Gastrocnemius medialis (tissue), 4 donors: ENCODE results near the gene DNAAF5. TPM values are rescaled to one million over a fixed set of nuclear protein-coding genes. Genes with fewer than 3 reads are reported as not detected.
"Not testable (repeated sequence)": the region's sequence is repeated elsewhere in the genome, so short reads cannot be mapped to it uniquely, and the experiment has no call there.

ENCODE experiments used
- ATAC-seq, 2 donors: fragments of 150-250 bp; one replicate each; pipeline ENCODE4 v1.9.1; 2016
- DNase-seq, 2 donors: peaks; one replicate each; pipeline ENCODE4 v3.0.0-alpha.2; 2019
- H3K27ac ChIP-seq, 4 donors: fragments of 200-600 bp; sonication (generic); 1 replicate in 1 of 4; 2 replicates in 3 of 4; pipeline ENCODE4 v1.5.1; 2016 to 2018; ENCODE audit warnings: mild to moderate bottlenecking in 2 of 4, moderate library complexity in 1 of 4
- H3K27me3 ChIP-seq, 3 donors: fragments of 200-600 bp; sonication (generic) in 2 of 3; 1 replicate in 1 of 3; 2 replicates in 2 of 3; pipeline versions ENCODE4 v1.5.1 to v1.6.0; 2016 to 2019; ENCODE audit warnings: mild to moderate bottlenecking in 1 of 3, moderate library complexity in 1 of 3
- H3K36me3 ChIP-seq, 2 donors: fragments of 200-600 bp; sonication (generic) in 1 of 2; one replicate each; pipeline ENCODE4 v1.5.1; 2017 to 2018
- H3K4me1 ChIP-seq, 2 donors: fragments of 200-600 bp; sonication (generic) in 1 of 2; one replicate each; pipeline ENCODE4 v1.5.1; 2016 to 2017; ENCODE audit warnings: mild to moderate bottlenecking in 2 of 2
- H3K4me3 ChIP-seq, 4 donors: fragments of 200-600 bp; sonication (generic) in 3 of 4; 1 replicate in 1 of 4; 2 replicates in 3 of 4; pipeline ENCODE4 v1.5.1; 2016 to 2019; ENCODE audit warnings: mild to moderate bottlenecking in 2 of 4
- H3K9me3 ChIP-seq, 3 donors: fragments of 200-600 bp; sonication (generic) in 2 of 3; 1 replicate in 1 of 3; 2 replicates in 2 of 3; pipeline ENCODE4 v1.5.1; 2016 to 2019
- POLR2A ChIP-seq, 2 donors: fragments of 450-650 bp; IDR thresholded peaks; one replicate each; pipeline ENCODE4 v1.6.1; 2017; ENCODE audit warnings: antibody characterized with exemption in 2 of 2, mild to moderate bottlenecking in 2 of 2, moderate library complexity in 2 of 2
- in situ Hi-C, 4 donors: fragments of 200-750 bp; cut with MboI; loops; one replicate each; pipeline versions ENCODE4 v1.15.0 to v1.8.0; 2017; ENCODE audit warnings: low sequenced_read_pairs in 4 of 4
- intact Hi-C: fragments of 100-400 bp; cut with DNase I; formaldehyde crosslinking; loops from one replicate; pipeline ENCODE4 v1.15.1; 2023; ENCODE audit warnings: low total_unique reads
- total RNA-seq, 4 donors: library from RNA; depleted of rRNA; stranded (reverse); fragments of >200 nt; gene quantifications; one replicate each; pipeline versions ENCODE4 v1.1.0 to v1.2.3, GENCODE V29; 2016
- TF ChIP-seq, protein P1 (sequence below), 5 experiments: fragments of 450-650 bp in 3 of 5; fragments of 200-600 bp in 2 of 5; sonication (generic) in 2 of 5; IDR thresholded peaks in 4 of 5; conservative IDR thresholded peaks in 1 of 5; 1 replicate in 4 of 5; 2 replicates in 1 of 5; pipeline ENCODE4 v1.5.1; 2016 to 2019; ENCODE audit warnings: antibody characterized with exemption in 5 of 5, mild to moderate bottlenecking in 3 of 5, moderate library complexity in 3 of 5

DNAAF5 gene
- total RNA-seq, 4 donors from 2014 or later = 22.4 to 36.2 (median 30.6) TPM

DNA sequence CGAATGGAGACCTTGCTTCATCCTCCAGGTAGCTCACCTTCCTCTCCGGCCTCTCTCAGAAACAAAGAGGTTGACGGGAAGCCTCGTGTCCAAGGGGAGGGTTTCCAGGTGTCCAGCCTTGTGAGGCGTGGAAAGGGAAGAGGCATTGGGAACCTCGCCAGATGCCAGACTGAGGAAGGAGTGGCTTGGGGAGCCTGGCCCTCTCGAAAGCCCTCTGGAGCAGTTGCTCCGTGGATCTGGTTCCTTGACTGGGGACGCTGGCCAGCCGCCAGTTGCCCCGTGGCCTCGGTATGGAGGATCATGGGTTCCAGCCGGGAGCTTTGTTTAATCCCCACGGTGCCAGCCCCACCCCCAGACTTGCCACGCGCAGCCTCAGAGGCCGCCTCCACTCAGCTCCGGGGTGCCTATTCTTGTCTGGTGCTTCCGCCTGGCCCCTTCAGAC lies 75.5 kb downstream of the DNAAF5 start:
- ATAC-seq = peak; percentile 30 to 37
- H3K9me3 ChIP-seq = no peaks in the 10 kb centered on the region
- H3K4me1 ChIP-seq = peaks cover 18 to 20% of the 10 kb centered on the region in 2 donors
- H3K36me3 ChIP-seq = no peaks in the 10 kb centered on the region
- peak overlapping the region; percentile 58 to 73 (median 68) for H3K27ac ChIP-seq
- no peaks in the 10 kb centered on the region for H3K27me3 ChIP-seq
- peak in 1 of 2 donors; percentile 60 for DNase-seq
- in situ Hi-C loops = no loop called here
- intact Hi-C loops = no loop called here
- peak overlapping the region; percentile 8 to 35 (median 30) for H3K4me3 ChIP-seq
- TF ChIP-seq POLR2A (IDR thresholded peaks at IDR 0.05) = no peak
- TF ChIP-seq, protein P1, sequence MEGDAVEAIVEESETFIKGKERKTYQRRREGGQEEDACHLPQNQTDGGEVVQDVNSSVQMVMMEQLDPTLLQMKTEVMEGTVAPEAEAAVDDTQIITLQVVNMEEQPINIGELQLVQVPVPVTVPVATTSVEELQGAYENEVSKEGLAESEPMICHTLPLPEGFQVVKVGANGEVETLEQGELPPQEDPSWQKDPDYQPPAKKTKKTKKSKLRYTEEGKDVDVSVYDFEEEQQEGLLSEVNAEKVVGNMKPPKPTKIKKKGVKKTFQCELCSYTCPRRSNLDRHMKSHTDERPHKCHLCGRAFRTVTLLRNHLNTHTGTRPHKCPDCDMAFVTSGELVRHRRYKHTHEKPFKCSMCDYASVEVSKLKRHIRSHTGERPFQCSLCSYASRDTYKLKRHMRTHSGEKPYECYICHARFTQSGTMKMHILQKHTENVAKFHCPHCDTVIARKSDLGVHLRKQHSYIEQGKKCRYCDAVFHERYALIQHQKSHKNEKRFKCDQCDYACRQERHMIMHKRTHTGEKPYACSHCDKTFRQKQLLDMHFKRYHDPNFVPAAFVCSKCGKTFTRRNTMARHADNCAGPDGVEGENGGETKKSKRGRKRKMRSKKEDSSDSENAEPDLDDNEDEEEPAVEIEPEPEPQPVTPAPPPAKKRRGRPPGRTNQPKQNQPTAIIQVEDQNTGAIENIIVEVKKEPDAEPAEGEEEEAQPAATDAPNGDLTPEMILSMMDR (IDR thresholded peaks at IDR 0.05 in 4 of 5, conservative IDR thresholded peaks at IDR 0.05 in 1 of 5) = no peak

DNA sequence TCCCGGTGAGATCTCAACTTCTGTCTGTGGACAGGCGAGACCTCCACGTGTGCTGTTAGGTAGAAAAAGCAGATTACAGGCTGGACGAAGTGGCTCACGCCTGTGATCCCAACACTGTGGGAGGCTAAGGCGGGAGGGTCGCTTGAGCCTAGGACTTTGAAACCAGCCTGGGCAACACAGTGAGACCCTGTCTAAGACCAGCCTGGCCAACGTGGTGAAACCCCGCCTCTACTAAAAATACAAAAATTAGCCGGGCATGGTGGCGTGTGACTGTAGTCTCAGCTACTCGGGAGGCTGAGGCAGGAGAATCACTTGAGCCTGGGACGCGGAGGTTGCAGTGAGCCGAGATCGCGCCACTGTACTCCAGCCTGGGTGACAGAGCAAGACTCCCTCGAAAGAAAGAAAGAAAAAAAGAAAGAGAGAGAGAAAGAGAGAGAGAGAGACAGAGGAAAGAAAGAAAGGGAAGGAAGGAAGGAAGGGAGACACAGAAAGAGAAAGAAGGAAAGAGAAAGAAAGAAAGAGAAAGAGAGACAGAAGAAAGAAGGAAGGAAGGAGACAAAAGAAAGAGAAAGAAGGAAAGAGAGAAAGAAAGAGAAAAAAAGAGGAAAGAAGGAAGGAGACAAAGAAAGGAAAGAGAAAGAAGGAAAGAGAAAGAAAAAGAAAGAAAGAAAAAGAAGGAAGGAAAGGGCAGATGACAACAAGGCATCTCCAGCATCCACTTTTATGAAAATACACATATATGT lies 76.2 kb downstream of the DNAAF5 start:
- Histone ChIP-seq H3K36me3 (no peaks in the 10 kb centered on the region), H3K27me3 (no peaks in the 10 kb centered on the region), H3K4me3 (peak overlapping the region in 2 of 4 donors; percentile 32 to 35), H3K9me3 (no peaks in the 10 kb centered on the region), H3K27ac (peak overlapping the region; percentile 58 to 73 (median 68)), H3K4me1 (peaks cover 11 to 20% of the 10 kb centered on the region in 2 donors)
- no peak for TF ChIP-seq POLR2A (IDR thresholded peaks at IDR 0.05)
- TF ChIP-seq, protein P1 (IDR thresholded peaks at IDR 0.05 in 4 of 5, conservative IDR thresholded peaks at IDR 0.05 in 1 of 5) = no peak
- DNase-seq (no peak), ATAC-seq (no peak)
- intact Hi-C loops (no loop called here), in situ Hi-C loops (no loop called here)

DNA sequence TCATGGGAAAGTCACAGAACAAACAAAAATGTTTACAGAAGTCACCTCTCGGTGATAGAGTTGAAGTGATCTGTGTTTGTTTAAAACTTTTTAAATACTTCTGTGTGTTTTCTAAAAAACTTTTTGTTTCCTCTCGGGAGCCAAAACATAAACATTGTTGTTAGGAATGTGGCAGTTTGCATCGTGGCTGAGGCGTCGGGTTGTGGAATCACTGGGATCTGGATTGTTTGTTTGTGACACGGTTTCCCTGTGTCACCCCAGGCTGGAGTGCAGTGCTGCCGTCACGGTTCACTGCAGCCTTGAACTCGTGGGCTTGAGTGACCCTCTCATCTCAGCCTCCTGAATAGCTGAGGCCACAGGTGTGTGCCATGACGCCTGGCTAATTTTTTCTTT lies 76.7 kb downstream of the DNAAF5 start:
- H3K27ac ChIP-seq = peak overlapping the region in 1 of 4 donors; percentile 73

DNA sequence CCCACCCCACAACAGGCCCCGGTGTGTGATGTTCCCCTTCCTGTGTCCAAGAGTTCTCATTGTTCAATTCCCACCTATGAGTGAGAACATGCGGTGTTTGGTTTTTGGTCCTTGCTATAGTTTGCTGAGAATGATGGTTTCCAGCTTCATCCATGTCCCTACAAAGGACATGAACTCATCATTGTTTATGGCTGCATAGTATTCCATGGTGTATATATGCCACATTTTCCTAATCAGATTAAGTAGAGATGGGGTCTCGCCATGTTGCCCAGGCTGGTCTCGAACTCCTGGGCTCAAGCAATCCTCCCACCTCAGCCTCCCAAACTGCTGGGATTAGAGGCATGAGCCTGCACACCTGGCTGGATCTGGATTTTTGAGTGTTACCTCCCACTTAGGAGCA lies 77.3 kb downstream of the DNAAF5 start:
- Histone ChIP-seq H3K4me1 (peaks cover 11 to 14% of the 10 kb centered on the region in 2 donors), H3K27ac (peak overlapping the region in 1 of 4 donors; percentile 80)
- H3K9me3 ChIP-seq, intact Hi-C loops, H3K36me3 ChIP-seq, in situ Hi-C loops, H3K4me3 ChIP-seq, ATAC-seq, H3K27me3 ChIP-seq, DNase-seq: not testable (repeated sequence)

More for the DNA sequence above, 76.7 kb downstream of the DNAAF5 start:
- H3K36me3 ChIP-seq = no peaks in the 10 kb centered on the region
- no peaks in the 10 kb centered on the region for H3K9me3 ChIP-seq
- no peaks in the 10 kb centered on the region for H3K27me3 ChIP-seq
- H3K4me3 ChIP-seq = no peak overlapping the region
- H3K4me1 ChIP-seq = peaks cover 11 to 17% of the 10 kb centered on the region in 2 donors
- in situ Hi-C loops (no loop called here), intact Hi-C loops (no loop called here)
- no peak for ATAC-seq
- TF ChIP-seq, protein P1 (IDR thresholded peaks at IDR 0.05 in 4 of 5, conservative IDR thresholded peaks at IDR 0.05 in 1 of 5) = no peak
- TF ChIP-seq POLR2A (IDR thresholded peaks at IDR 0.05) = no peak
- DNase-seq = no peak

DNA sequence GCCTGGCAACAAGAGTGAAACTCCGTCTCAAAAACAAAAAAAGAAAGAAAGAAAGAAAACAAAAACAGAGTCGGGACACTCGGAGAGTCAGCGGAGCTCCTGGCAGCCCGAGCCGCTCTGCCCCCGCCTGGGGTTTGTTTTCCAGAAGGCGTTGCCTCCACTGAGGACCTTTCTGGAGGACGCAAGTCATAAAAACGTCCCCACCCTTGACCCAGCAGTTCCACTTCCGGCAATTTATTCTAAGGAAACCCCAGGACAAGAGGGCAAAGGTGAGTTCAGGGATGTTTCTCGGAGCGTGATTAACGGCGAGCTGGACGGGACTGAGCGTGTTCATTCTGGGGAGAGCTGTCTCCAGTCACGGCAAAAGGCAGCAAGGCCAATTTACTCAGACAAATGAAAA lies 78.8 kb downstream of the DNAAF5 start:
- intact Hi-C loops = no loop called here
- in situ Hi-C loops = no loop called here
- TF ChIP-seq POLR2A (IDR thresholded peaks at IDR 0.05) = peak in 1 of 2 donors; percentile 22
- TF ChIP-seq, protein P1 (IDR thresholded peaks at IDR 0.05 in 4 of 5, conservative IDR thresholded peaks at IDR 0.05 in 1 of 5) = no peak
- H3K4me1 ChIP-seq = peaks cover 11 to 14% of the 10 kb centered on the region in 2 donors
- no peaks in the 10 kb centered on the region for H3K9me3 ChIP-seq
- H3K4me3 ChIP-seq = peak overlapping the region in 2 of 4 donors; percentile 16 to 36
- DNase-seq (peak in 1 of 2 donors; percentile 47), ATAC-seq (peak; percentile 31 to 42)
- H3K27ac ChIP-seq = peak overlapping the region; percentile 68 to 80 (median 76)
- no peaks in the 10 kb centered on the region for H3K27me3 ChIP-seq
- no peaks in the 10 kb centered on the region for H3K36me3 ChIP-seq
